ENCODE measurements around the gene CCNG2. TPM values are rescaled to one million over a fixed set of nuclear protein-coding genes. Genes with fewer than 3 reads are reported as not detected.

The CCNG2 gene
- total and polyA plus RNA-seq, 10 of the 15 experiments (the other 5 are each of a cell fraction or from before 2014, with no cell fraction given): 1.9 to 70.6 (median 5.9) TPM

- RAD21 ChIA-PET (ENCODE audit: unreplicated experiment): interaction anchor here (1.1 to 1.7 kb wide), 3 partner anchors 12 to 60 kb away, joined by 3 to 5 read pairs (median 4); no protein-coding TSS in a partner anchor
- in situ Hi-C loops (cut with MboI): no loop called here
Observed at GRCh38 chr4:77143091-77143490, 13.9 kb upstream of the CCNG2 start.

More at GRCh38 chr4:77143091-77143490, 13.9 kb upstream of the CCNG2 start:
- H4K20me1 ChIP-seq (ENCODE audit: control insufficient read depth, insufficient read depth): no peaks in the 10 kb centered on the region
- DNase-seq (ENCODE audit: low read depth, low spot score) (no peak), ATAC-seq (no peak), FAIRE-seq (no peak)
- no peaks in the 10 kb centered on the region for H3K27me3 ChIP-seq (replicated peaks in 1 of 2; ENCODE audit: control insufficient read depth in 2 of 2, insufficient read depth in 2 of 2, low read length in 1 of 2)
- ChIA-PET CTCF (interaction anchor here (0.7 to 4.1 kb wide), 5 partner anchors 11 to 60 kb away, joined by 3 to 22 read pairs (median 3); no protein-coding TSS in a partner anchor), SMC1A (ENCODE audit: uncharacterized antibody, unreplicated experiment) (interaction anchor here (0.9 to 2.5 kb wide), 6 partner anchors 10 to 60 kb away, joined by 3 to 16 read pairs (median 4); no protein-coding TSS in a partner anchor), POLR2A (no interaction called here)
- TF ChIP-seq E2F4 (IDR thresholded peaks at IDR 0.05; ENCODE audit: low read depth, low read length) (no peak), KLF5 (IDR thresholded peaks at IDR 0.05; ENCODE audit: partially characterized antibody) (no peak), POLR2AphosphoS5 (IDR thresholded peaks at IDR 0.05; ENCODE audit: low read length) (no peak), CHD1 (IDR thresholded peaks at IDR 0.05; ENCODE audit: low read depth, low read length) (no peak), SIX5 (IDR thresholded peaks at IDR 0.05; ENCODE audit: low read depth, low read length, severe bottlenecking) (no peak), ZNF207 (IDR thresholded peaks at IDR 0.05; ENCODE audit: borderline replicate concordance) (no peak), BMI1 (IDR thresholded peaks at IDR 0.05; ENCODE audit: borderline replicate concordance) (no peak), BACH1 (IDR thresholded peaks at IDR 0.05; ENCODE audit: borderline replicate concordance) (no peak), GATAD2B (conservative IDR thresholded peaks at IDR 0.05; ENCODE audit: low read depth) (no peak), TCF12 (IDR thresholded peaks at IDR 0.05; ENCODE audit: low read depth, low read length) (no peak), RB1 (IDR thresholded peaks at IDR 0.05; ENCODE audit: borderline replicate concordance) (no peak)
- TF ChIP-seq, protein P1, sequence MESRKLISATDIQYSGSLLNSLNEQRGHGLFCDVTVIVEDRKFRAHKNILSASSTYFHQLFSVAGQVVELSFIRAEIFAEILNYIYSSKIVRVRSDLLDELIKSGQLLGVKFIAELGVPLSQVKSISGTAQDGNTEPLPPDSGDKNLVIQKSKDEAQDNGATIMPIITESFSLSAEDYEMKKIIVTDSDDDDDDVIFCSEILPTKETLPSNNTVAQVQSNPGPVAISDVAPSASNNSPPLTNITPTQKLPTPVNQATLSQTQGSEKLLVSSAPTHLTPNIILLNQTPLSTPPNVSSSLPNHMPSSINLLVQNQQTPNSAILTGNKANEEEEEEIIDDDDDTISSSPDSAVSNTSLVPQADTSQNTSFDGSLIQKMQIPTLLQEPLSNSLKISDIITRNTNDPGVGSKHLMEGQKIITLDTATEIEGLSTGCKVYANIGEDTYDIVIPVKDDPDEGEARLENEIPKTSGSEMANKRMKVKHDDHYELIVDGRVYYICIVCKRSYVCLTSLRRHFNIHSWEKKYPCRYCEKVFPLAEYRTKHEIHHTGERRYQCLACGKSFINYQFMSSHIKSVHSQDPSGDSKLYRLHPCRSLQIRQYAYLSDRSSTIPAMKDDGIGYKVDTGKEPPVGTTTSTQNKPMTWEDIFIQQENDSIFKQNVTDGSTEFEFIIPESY (IDR thresholded peaks at IDR 0.05): no peak
- 71% methylated on average over 3 of the region's 3 CpGs for WGBS (ENCODE audit: insufficient coverage, insufficient replicate concordance, low lambda C conversion rate, missing lambda C conversion rate)
- H3K36me3 ChIP-seq (ENCODE audit: control insufficient read depth in 2 of 2, insufficient read depth in 2 of 2, low read length in 1 of 2): no peaks in the 10 kb centered on the region
- BruUV-seq (replicated peaks): no TSS peak
- H3K4me3 ChIP-seq: no peak overlapping the region
- intact Hi-C loops (cut with micrococcal nuclease; ENCODE audit: unreplicated experiment): no loop called here
- H3K79me2 ChIP-seq (ENCODE audit: control insufficient read depth, insufficient read depth, low read length): no peaks in the 10 kb centered on the region
- H3K4me1 ChIP-seq (ENCODE audit: control insufficient read depth, insufficient read depth, low read length): no peaks in the 10 kb centered on the region
- no peaks in the 10 kb centered on the region for H3K9me3 ChIP-seq (replicated peaks; ENCODE audit: control insufficient read depth, insufficient read depth, low read length)
- H3K27ac ChIP-seq (ENCODE audit: control insufficient read depth, insufficient read depth): no peak overlapping the region
- H3K4me2 ChIP-seq (ENCODE audit: control insufficient read depth, insufficient read depth): no peak overlapping the region
- no peak overlapping the region for H3K9ac ChIP-seq (ENCODE audit: control insufficient read depth, insufficient read depth, low read length)
- no peak overlapping the region for H2AFZ ChIP-seq (ENCODE audit: control insufficient read depth, low read depth, low read length)

Data from GM12878 (cell line).